ENCODE data around the gene GJA10. TPM values are rescaled to one million over a fixed set of nuclear protein-coding genes. Genes with fewer than 3 reads are reported as not detected.
"Not testable (repeated sequence)": the region's sequence is repeated elsewhere in the genome, so short reads cannot be mapped to it uniquely, and the experiment has no call there.

GJA10 gene
- polyA plus RNA-seq (2014; cell fraction: cytosol; rRNA removed) = 0.08 and 0.21 TPM in 2 replicates
- polyA plus RNA-seq (2014; cell fraction: nucleus; rRNA removed) = 0.09 TPM in 1 of 2 replicates, not detected in the other

- DNase-seq (ENCODE audit: low spot score) = no peak
Observed at GRCh38 chr6:89894169-89894568, at the start of gene GJA10. Gene GJA10, plus strand, starts transcription at chr6:89894469. Its CDS starts 0 bp downstream, at chr6:89894469.

GRCh38 chr6:89847513-89847912 is 46.8 kb upstream of the GJA10 start:
- not testable (repeated sequence) for DNase-seq (ENCODE audit: low spot score)

GRCh38 chr6:89853068-89853467 is 41.2 kb upstream of the GJA10 start:
- DNase-seq (ENCODE audit: low spot score) = no peak

- no peak for DNase-seq (ENCODE audit: low spot score)
Observed at GRCh38 chr6:89858041-89858440, 36.2 kb upstream of the GJA10 start.

GRCh38 chr6:89859744-89860143 is 34.5 kb upstream of the GJA10 start:
- DNase-seq (ENCODE audit: low spot score) = no peak

GRCh38 chr6:89862273-89862672 is 32.0 kb upstream of the GJA10 start:
- no peak for DNase-seq (ENCODE audit: low spot score)

- no peak for DNase-seq (ENCODE audit: low spot score)
Observed at GRCh38 chr6:89862698-89863097, 31.6 kb upstream of the GJA10 start.

- DNase-seq (ENCODE audit: low spot score) = no peak
Observed at GRCh38 chr6:89866024-89866678, 28.1 kb upstream of the GJA10 start.

GRCh38 chr6:89873721-89874120 is 20.5 kb upstream of the GJA10 start:
- no peak for DNase-seq (ENCODE audit: low spot score)

GRCh38 chr6:89874438-89874837 is 19.8 kb upstream of the GJA10 start:
- DNase-seq (ENCODE audit: low spot score) = no peak

GRCh38 chr6:89886378-89887120 is 7.7 kb upstream of the GJA10 start:
- DNase-seq (ENCODE audit: low spot score) = no peak

- DNase-seq (ENCODE audit: low spot score) = no peak
Observed at GRCh38 chr6:89887452-89888137, 6.7 kb upstream of the GJA10 start.

GRCh38 chr6:89888138-89888514 is 6.1 kb upstream of the GJA10 start:
- no peak for DNase-seq (ENCODE audit: low spot score)

GRCh38 chr6:89888871-89889270 is 5.4 kb upstream of the GJA10 start:
- no peak for DNase-seq (ENCODE audit: low spot score)

- not testable (repeated sequence) for DNase-seq (ENCODE audit: low spot score)
Observed at GRCh38 chr6:89890845-89891528, 3.3 kb upstream of the GJA10 start.

- DNase-seq (ENCODE audit: low spot score) = not testable (repeated sequence)
Observed at GRCh38 chr6:89892577-89892976, 1.7 kb upstream of the GJA10 start.

GRCh38 chr6:89895276-89895874 is 1.1 kb downstream of the GJA10 start:
- DNase-seq (ENCODE audit: low spot score) = peak; percentile 50

GRCh38 chr6:89910001-89910901 is 16.0 kb downstream of the GJA10 start:
- DNase-seq (ENCODE audit: low spot score) = not testable (repeated sequence)

GRCh38 chr6:89910902-89911240 is 16.6 kb downstream of the GJA10 start:
- no peak for DNase-seq (ENCODE audit: low spot score)

GRCh38 chr6:89916136-89916920 is 22.1 kb downstream of the GJA10 start:
- no peak for DNase-seq (ENCODE audit: low spot score)
